HEK293 (cell line): ENCODE data around the gene ZNF831.

Source experiments
- CTCF ChIA-PET: fragments of 350-600 bp; formaldehyde crosslinking; extraction: SDS; loops from one replicate; lab custom pipeline; 2021; ENCODE audit warnings: antibody characterized with exemption; lab: Yijun Ruan, JAX
- POLR2A ChIA-PET: fragments of 300-600 bp; formaldehyde crosslinking; extraction: SDS; loops from one replicate; lab custom pipeline; 2020; ENCODE audit warnings: antibody characterized with exemption, inconsistent platforms; lab: Yijun Ruan, JAX
- H3K27ac ChIP-seq: fragments of 200-500 bp; sonication (Bioruptor generic); 2 replicates; pipeline ENCODE4 v1.5.1; 2014; ENCODE audit warnings: low read depth, low read length, control low read depth, inconsistent platforms; ENCODE audit errors: extremely low read depth
- H3K36me3 ChIP-seq, 2 experiments: fragments of 200-500 bp in 1 of 2; sonication (Bioruptor generic) in 1 of 2; 1 replicate in 1 of 2; 2 replicates in 1 of 2; pipeline ENCODE4 v1.5.1; 2014 to 2017; ENCODE audit warnings: inconsistent platforms in 2 of 2, low read length in 2 of 2; ENCODE audit not compliant: control insufficient read depth in 2 of 2, insufficient read depth in 1 of 2
- H3K4me1 ChIP-seq: fragments of 200-500 bp; sonication (Bioruptor generic); 2 replicates; pipeline ENCODE4 v1.5.1; 2014; ENCODE audit warnings: mild to moderate bottlenecking, low read length, inconsistent platforms; ENCODE audit not compliant: control insufficient read depth, insufficient read depth
- H3K4me3 ChIP-seq: 2 replicates; pipeline ENCODE4 v1.5.1; 2011; ENCODE audit warnings: low read depth, mild to moderate bottlenecking, control low read depth, low read length, moderate library complexity
- H3K9me3 ChIP-seq: fragments of 200-500 bp; sonication (Bioruptor generic); 2 replicates; pipeline ENCODE4 v1.5.1; 2014; ENCODE audit warnings: low read depth, low read length, inconsistent platforms; ENCODE audit not compliant: control insufficient read depth, insufficient read depth
- EGR2 ChIP-seq: fragments of 450-650 bp; formaldehyde crosslinking; IDR thresholded peaks from 2 replicates; pipeline ENCODE4 v1.5.1; 2016; ENCODE audit warnings: low read depth, missing biosample characterization, missing genetic modification characterization
- KLF17 ChIP-seq: fragments of 450-650 bp; formaldehyde crosslinking; IDR thresholded peaks from 2 replicates; pipeline ENCODE4 v1.5.1; 2016; ENCODE audit warnings: missing biosample characterization, missing genetic modification characterization
- SP2 ChIP-seq: fragments of 450-650 bp; formaldehyde crosslinking; IDR thresholded peaks from 2 replicates; pipeline ENCODE4 v1.5.1; 2016; ENCODE audit warnings: missing biosample characterization, missing genetic modification characterization
- TCF7L2 ChIP-seq: IDR thresholded peaks from 2 replicates; pipeline ENCODE4 v1.6.1; 2011; ENCODE audit warnings: low read depth, mild to moderate bottlenecking, inconsistent platforms, low read length, moderate library complexity, borderline replicate concordance
- TSHZ1 ChIP-seq: fragments of 450-650 bp; formaldehyde crosslinking; IDR thresholded peaks from 2 replicates; pipeline ENCODE4 v1.5.1; 2016; ENCODE audit warnings: missing biosample characterization, missing genetic modification characterization, borderline replicate concordance
- ZBTB49 ChIP-seq: fragments of 450-650 bp; formaldehyde crosslinking; IDR thresholded peaks from 2 replicates; pipeline ENCODE4 v1.5.1; 2016; ENCODE audit warnings: missing biosample characterization, missing genetic modification characterization, low read depth
- ZBTB8A ChIP-seq: fragments of 450-650 bp; formaldehyde crosslinking; IDR thresholded peaks from 2 replicates; pipeline ENCODE4 v1.5.1; 2016; ENCODE audit warnings: missing biosample characterization, missing genetic modification characterization
- ZNF138 ChIP-seq: fragments of 450-650 bp; formaldehyde crosslinking; IDR thresholded peaks from 2 replicates; pipeline ENCODE4 v1.5.1; 2016; ENCODE audit warnings: missing biosample characterization, missing genetic modification characterization, borderline replicate concordance
- ZNF2 ChIP-seq: fragments of 450-650 bp; formaldehyde crosslinking; IDR thresholded peaks from 2 replicates; pipeline ENCODE4 v1.5.1; 2016; ENCODE audit warnings: missing biosample characterization, missing genetic modification characterization
- ZNF266 ChIP-seq: fragments of 450-650 bp; formaldehyde crosslinking; IDR thresholded peaks from 2 replicates; pipeline ENCODE4 v1.5.1; 2016; ENCODE audit warnings: missing biosample characterization, missing genetic modification characterization, low read depth
- ZNF280C ChIP-seq: fragments of 450-650 bp; formaldehyde crosslinking; IDR thresholded peaks from 2 replicates; pipeline ENCODE4 v1.5.1; 2016; ENCODE audit warnings: missing biosample characterization, missing genetic modification characterization
- ZNF302 ChIP-seq: fragments of 450-650 bp; formaldehyde crosslinking; IDR thresholded peaks from 2 replicates; pipeline ENCODE4 v1.5.1; 2016; ENCODE audit warnings: missing biosample characterization, missing genetic modification characterization, low read depth
- ZNF341 ChIP-seq: fragments of 450-650 bp; formaldehyde crosslinking; IDR thresholded peaks from 2 replicates; pipeline ENCODE4; 2016; ENCODE audit warnings: low read depth, missing biosample characterization, missing genetic modification characterization
- ZNF391 ChIP-seq: fragments of 450-650 bp; formaldehyde crosslinking; IDR thresholded peaks from 2 replicates; pipeline ENCODE4 v1.5.1; 2016; ENCODE audit warnings: low read depth, missing biosample characterization, missing genetic modification characterization, borderline replicate concordance
- ZNF423 ChIP-seq: fragments of 450-650 bp; formaldehyde crosslinking; IDR thresholded peaks from 2 replicates; pipeline ENCODE4 v1.5.1; 2016; ENCODE audit warnings: missing biosample characterization, missing genetic modification characterization
- ZNF580 ChIP-seq: fragments of 450-650 bp; formaldehyde crosslinking; IDR thresholded peaks from 2 replicates; pipeline ENCODE4 v1.5.1; 2016; ENCODE audit warnings: missing biosample characterization, missing genetic modification characterization
- ZNF701 ChIP-seq: fragments of 450-650 bp; formaldehyde crosslinking; IDR thresholded peaks from 2 replicates; pipeline ENCODE4 v1.5.1; 2016; ENCODE audit warnings: missing biosample characterization, missing genetic modification characterization
- ZNF707 ChIP-seq: fragments of 450-650 bp; formaldehyde crosslinking; IDR thresholded peaks from 2 replicates; pipeline ENCODE4 v1.5.1; 2016; ENCODE audit warnings: missing biosample characterization, missing genetic modification characterization
- ZNF768 ChIP-seq: fragments of 450-650 bp; formaldehyde crosslinking; IDR thresholded peaks from 2 replicates; pipeline ENCODE4 v1.5.1; 2018; ENCODE audit warnings: missing biosample characterization, mild to moderate bottlenecking, missing genetic modification characterization

Gene ZNF831

GRCh38 chr20:59240006-59240405 is 76.4 kb downstream of the ZNF831 start (continued):
- no peak for TF ChIP-seq ZBTB49 (tag by site-specific recombination)
- TF ChIP-seq ZNF266 = no peak

- Histone ChIP-seq H3K36me3 (no peaks in the 10 kb centered on the region), H3K4me3 (no peak overlapping the region), H3K9me3 (no peaks in the 10 kb centered on the region), H3K4me1 (no peaks in the 10 kb centered on the region), H3K27ac (no peak overlapping the region)
- TF ChIP-seq ZNF701 = no peak
- no peak for TF ChIP-seq ZNF707 (tag by site-specific recombination)
- no peak for TF ChIP-seq TCF7L2
- no peak for TF ChIP-seq KLF17
- TF ChIP-seq ZNF341 (tag by site-specific recombination) = no peak
- TF ChIP-seq ZNF423 = no peak
- no peak for TF ChIP-seq EGR2 (tag by site-specific recombination)
- TF ChIP-seq ZBTB8A (tag by site-specific recombination) = no peak
- TF ChIP-seq ZNF2 = no peak
- no peak for TF ChIP-seq SP2 (tag by site-specific recombination)
- no peak for TF ChIP-seq ZNF580
- no peak for TF ChIP-seq TSHZ1
- no peak for TF ChIP-seq ZNF280C (tag by site-specific recombination)
- no peak for TF ChIP-seq ZNF391 (tag by site-specific recombination)
- no peak for TF ChIP-seq ZNF302 (tag by site-specific recombination)
- TF ChIP-seq ZNF138 (tag by site-specific recombination) = no peak
- TF ChIP-seq ZNF768 = no peak
- POLR2A ChIA-PET = no interaction called here
- CTCF ChIA-PET = interaction anchor here (0.6 to 0.7 kb wide), 2 partner anchors 212 to 1008 kb away, joined by 3 to 5 read pairs; no protein-coding TSS in a partner anchor
Observed at GRCh38 chr20:59242714-59243626, 79.3 kb downstream of the ZNF831 start.
